DND-41 (cell line): ENCODE results near the gene TM4SF4.

Source experiments
- ATAC-seq: fragments of 200-7000 bp; cut with Tn5 transposase; 3 replicates; pipeline ENCODE4 v1.9.1; 2021; ENCODE audit warnings: low read depth; ENCODE audit not compliant: insufficient read depth
- DNase-seq: peaks from one replicate; pipeline ENCODE4 v3.0.0-alpha.2; 2020
- H2AFZ ChIP-seq: 2 replicates; pipeline ENCODE4 v1.6.0; 2012; ENCODE audit warnings: low read depth, low read length
- H3K27ac ChIP-seq: 2 replicates; pipeline ENCODE4 v1.5.1; 2012; ENCODE audit warnings: low read length, inconsistent platforms
- H3K27me3 ChIP-seq: fragments of 200-600 bp; sonication (generic); 2 replicates; pipeline ENCODE4 v1.6.0; 2012; ENCODE audit warnings: low read length, mild to moderate bottlenecking, inconsistent platforms; ENCODE audit not compliant: insufficient read depth, poor library complexity
- H3K36me3 ChIP-seq: 2 replicates; pipeline ENCODE4 v1.5.1; 2012; ENCODE audit warnings: low read length, inconsistent platforms; ENCODE audit not compliant: insufficient read depth
- H3K4me1 ChIP-seq: 2 replicates; pipeline ENCODE4 v1.5.1; 2012; ENCODE audit warnings: mild to moderate bottlenecking, low read length; ENCODE audit not compliant: insufficient read depth
- H3K4me2 ChIP-seq: 2 replicates; pipeline ENCODE4 v1.6.0; 2012; ENCODE audit warnings: mild to moderate bottlenecking, moderate library complexity, low read length, inconsistent platforms; ENCODE audit not compliant: insufficient read depth
- H3K4me3 ChIP-seq, 2 experiments: fragments of 200-600 bp in 1 of 2; shearing (Covaris generic) in 1 of 2; 2 replicates each; pipeline ENCODE4 v1.5.1; 2012 to 2016; ENCODE audit warnings: inconsistent platforms in 2 of 2, low read length in 2 of 2, mild to moderate bottlenecking in 2 of 2, low read depth in 1 of 2, moderate library complexity in 1 of 2
- H3K79me2 ChIP-seq: 2 replicates; pipeline ENCODE4 v1.6.0; 2012; ENCODE audit warnings: low read length, inconsistent platforms; ENCODE audit not compliant: insufficient read depth
- H3K9ac ChIP-seq: 2 replicates; pipeline ENCODE4 v1.6.0; 2012; ENCODE audit warnings: low read depth, mild to moderate bottlenecking, inconsistent platforms, low read length, moderate library complexity
- H3K9me3 ChIP-seq: 2 replicates; pipeline ENCODE4 v1.5.1; 2012; ENCODE audit warnings: low read length, moderate library complexity, mild to moderate bottlenecking, inconsistent platforms; ENCODE audit not compliant: insufficient read depth, severe bottlenecking
- H4K20me1 ChIP-seq: 2 replicates; pipeline ENCODE4 v1.6.0; 2012; ENCODE audit warnings: low read length; ENCODE audit not compliant: insufficient read depth
- CTCF ChIP-seq: IDR thresholded peaks from 2 replicates; pipeline ENCODE4 v1.5.1; 2012; ENCODE audit warnings: borderline replicate concordance, low read length, moderate library complexity, mild to moderate bottlenecking; ENCODE audit not compliant: poor library complexity, severe bottlenecking; ENCODE audit errors: extremely low read depth
- EZH2 ChIP-seq: IDR thresholded peaks from 3 replicates; pipeline ENCODE4 v1.6.1; 2012; ENCODE audit warnings: borderline replicate concordance, low read depth, mild to moderate bottlenecking, moderate library complexity, low read length, inconsistent platforms; ENCODE audit not compliant: severe bottlenecking

The TM4SF4 gene

GRCh38 chr3:149455989-149456388 lies 18.5 kb upstream of the TM4SF4 start:
- ATAC-seq, result no peak
- Histone ChIP-seq H3K79me2 (no peaks in the 10 kb centered on the region), H4K20me1 (no peaks in the 10 kb centered on the region), H3K4me3 (no peak overlapping the region), H3K27me3 (no peaks in the 10 kb centered on the region), H3K4me2 (no peak overlapping the region), H2AFZ (no peak overlapping the region), H3K9me3 (peaks cover 9% of the 10 kb centered on the region), H3K9ac (no peak overlapping the region), H3K4me1 (no peaks in the 10 kb centered on the region), H3K36me3 (no peaks in the 10 kb centered on the region), H3K27ac (no peak overlapping the region)
- DNase-seq, result no peak
- TF ChIP-seq EZH2 (no peak), CTCF (no peak)

- H3K27ac ChIP-seq, result no peak overlapping the region
- no peaks in the 10 kb centered on the region for H4K20me1 ChIP-seq
- ATAC-seq (no peak), DNase-seq (no peak)
- TF ChIP-seq EZH2, result no peak
- no peak overlapping the region for H3K4me2 ChIP-seq
- no peaks in the 10 kb centered on the region for H3K27me3 ChIP-seq
- H3K9me3 ChIP-seq, result no peaks in the 10 kb centered on the region
- H3K4me3 ChIP-seq, result no peak overlapping the region
- H2AFZ ChIP-seq, result no peak overlapping the region
- H3K36me3 ChIP-seq, result no peaks in the 10 kb centered on the region
- H3K9ac ChIP-seq, result no peak overlapping the region
- no peaks in the 10 kb centered on the region for H3K79me2 ChIP-seq
- no peaks in the 10 kb centered on the region for H3K4me1 ChIP-seq
Measured at GRCh38 chr3:149459491-149460059, 14.9 kb upstream of the TM4SF4 start.

- Histone ChIP-seq H3K79me2 (no peaks in the 10 kb centered on the region), H4K20me1 (no peaks in the 10 kb centered on the region), H3K36me3 (no peaks in the 10 kb centered on the region), H3K4me3 (no peak overlapping the region), H3K9ac (no peak overlapping the region), H3K27ac (no peak overlapping the region), H3K27me3 (no peaks in the 10 kb centered on the region), H3K4me1 (no peaks in the 10 kb centered on the region), H2AFZ (no peak overlapping the region), H3K4me2 (no peak overlapping the region), H3K9me3 (no peaks in the 10 kb centered on the region)
- DNase-seq (no peak), ATAC-seq (no peak)
- TF ChIP-seq CTCF (no peak), EZH2 (no peak)
Measured at GRCh38 chr3:149460117-149460516, 14.4 kb upstream of the TM4SF4 start.

GRCh38 chr3:149462051-149462450 lies 12.4 kb upstream of the TM4SF4 start:
- Histone ChIP-seq H3K36me3 (no peaks in the 10 kb centered on the region), H3K4me2 (no peak overlapping the region), H3K27me3 (peaks cover 7% of the 10 kb centered on the region), H3K9ac (no peak overlapping the region), H3K79me2 (no peaks in the 10 kb centered on the region), H3K4me1 (no peaks in the 10 kb centered on the region), H4K20me1 (no peaks in the 10 kb centered on the region), H3K9me3 (no peaks in the 10 kb centered on the region), H3K4me3 (no peak overlapping the region), H3K27ac (no peak overlapping the region), H2AFZ (no peak overlapping the region)
- DNase-seq, result no peak
- no peak for TF ChIP-seq EZH2
- no peak for TF ChIP-seq CTCF
- no peak for ATAC-seq
